OCI-LY7 (cell line): ENCODE data around the gene MSH2. TPM values are rescaled to one million over a fixed set of nuclear protein-coding genes. Genes with fewer than 3 reads are reported as not detected.

Source experiments
- BruUV-seq: library from RNA; stranded (reverse); fragments of 400-500 nt; replicated peaks from 2 replicates; lab custom pipeline; 2021; lab: Mats Ljungman, UMichigan
- CTCF ChIA-PET: fragments of 300-600 bp; sonication (Branson Sonifier 250); formaldehyde crosslinking; loops from one replicate; lab custom pipeline; 2022; ENCODE audit warnings: antibody characterized with exemption; ENCODE audit not compliant: unreplicated experiment; lab: Charles Lee
- POLR2A ChIA-PET: fragments of 300-600 bp; sonication (Branson Sonifier 250); formaldehyde crosslinking; loops from one replicate; lab custom pipeline; 2022; ENCODE audit warnings: antibody characterized with exemption; lab: Charles Lee
- DNase-seq: peaks from one replicate; pipeline ENCODE4 v3.0.0-alpha.2; 2015; ENCODE audit warnings: low spot score
- H2AFZ ChIP-seq: fragments of 200-600 bp; sonication (generic), shearing (Covaris generic); 2 replicates; pipeline ENCODE4 v1.6.1; 2014; ENCODE audit warnings: mild to moderate bottlenecking, antibody characterized with exemption, low read length, moderate library complexity
- H3K27ac ChIP-seq: fragments of 200-600 bp; sonication (generic); 2 replicates; pipeline ENCODE4 v1.5.1; 2014; ENCODE audit warnings: mixed run types, low read depth, mild to moderate bottlenecking, moderate library complexity, low read length, inconsistent platforms; ENCODE audit not compliant: poor library complexity, severe bottlenecking
- H3K36me3 ChIP-seq: fragments of 200-600 bp; sonication (generic); 2 replicates; pipeline ENCODE4 v1.6.1; 2014; ENCODE audit warnings: mild to moderate bottlenecking, antibody characterized with exemption, low read length, moderate library complexity, mixed read lengths; ENCODE audit not compliant: insufficient read depth
- H3K4me1 ChIP-seq: fragments of 200-600 bp; sonication (generic); 2 replicates; pipeline ENCODE4 v1.5.1; 2014; ENCODE audit warnings: mild to moderate bottlenecking, low read length; ENCODE audit not compliant: insufficient read depth, poor library complexity, severe bottlenecking
- H3K4me2 ChIP-seq: fragments of 200-600 bp; sonication (generic); 2 replicates; pipeline ENCODE4 v1.6.1; 2014; ENCODE audit warnings: mild to moderate bottlenecking, low read length
- H3K4me3 ChIP-seq: fragments of 200-600 bp; sonication (generic); 2 replicates; pipeline ENCODE4 v1.5.1; 2014; ENCODE audit warnings: mild to moderate bottlenecking, low read depth, low read length; ENCODE audit not compliant: poor library complexity, severe bottlenecking
- H3K79me2 ChIP-seq: fragments of 200-600 bp; sonication (generic); 2 replicates; pipeline ENCODE4 v1.6.1; 2016; ENCODE audit warnings: low read depth, mild to moderate bottlenecking, low read length, moderate library complexity, mixed read lengths; ENCODE audit not compliant: insufficient read depth
- H3K9me2 ChIP-seq: fragments of 200-600 bp; sonication (generic); 2 replicates; pipeline ENCODE4 v1.6.1; 2016; ENCODE audit warnings: mild to moderate bottlenecking, low read length, mixed read lengths; ENCODE audit not compliant: insufficient read depth
- H3K9me3 ChIP-seq: fragments of 200-600 bp; sonication (generic); 2 replicates; pipeline ENCODE4 v1.6.1; 2014; ENCODE audit warnings: mild to moderate bottlenecking, mixed run types, low read length, mixed read lengths
- H4K20me1 ChIP-seq: fragments of 200-600 bp; sonication (generic); 2 replicates; pipeline ENCODE4 v1.6.1; 2014; ENCODE audit warnings: mild to moderate bottlenecking, antibody characterized with exemption, low read length, moderate library complexity, mixed read lengths; ENCODE audit not compliant: insufficient read depth
- EZH2phosphoT487 ChIP-seq: fragments of 200-600 bp; sonication (generic); IDR thresholded peaks from 2 replicates; pipeline ENCODE4 v1.6.1; 2018; ENCODE audit warnings: low read depth, borderline replicate concordance, mild to moderate bottlenecking, mixed run types, antibody characterized with exemption, low read length, moderate library complexity, mixed read lengths
- intact Hi-C: fragments of 100-400 bp; cut with micrococcal nuclease; formaldehyde crosslinking; loops from one replicate; pipeline ENCODE4 v1.10.0; 2022; ENCODE audit not compliant: unreplicated experiment
- total RNA-seq, 2 experiments: library from RNA; depleted of rRNA in 1 of 2; stranded (reverse); fragments of >200 nt in 1 of 2; shearing (Covaris generic) in 1 of 2; gene quantifications; 2 replicates each; pipeline ENCODE4 v1.2.3, GENCODE V29; 2014 to 2022
- TF ChIP-seq, protein P1 (sequence below): fragments of 200-600 bp; sonication (generic); conservative IDR thresholded peaks from 2 replicates; pipeline ENCODE4 v1.5.1; 2014; ENCODE audit warnings: mild to moderate bottlenecking, antibody characterized with exemption, low read length, moderate library complexity, mixed read lengths

MSH2 gene
- total RNA-seq, 2 experiments from 2014 or later = 96.8 to 97.8 TPM

DNA sequence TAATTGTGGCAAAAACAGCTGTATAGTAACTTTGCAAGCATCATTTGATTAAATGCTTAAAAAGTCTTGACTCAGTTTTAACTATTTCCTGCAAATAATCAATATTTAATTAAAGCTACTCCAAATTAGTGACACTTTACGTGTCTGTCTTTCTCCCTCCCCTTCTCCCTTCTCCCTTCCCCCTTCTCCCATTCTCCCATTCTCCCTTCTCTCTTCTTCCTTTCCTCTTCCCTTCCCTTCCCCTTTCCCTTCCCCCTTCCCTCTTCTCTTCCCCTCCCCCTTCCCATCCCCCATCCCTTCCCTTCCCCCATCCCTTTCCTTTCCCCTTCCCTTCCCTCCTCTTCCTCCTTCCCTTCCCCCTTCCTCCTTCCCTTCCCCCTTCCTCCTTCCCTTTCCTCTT is 76.9 kb downstream of the MSH2 start:
- no peak overlapping the region for H3K4me3 ChIP-seq
- H3K79me2 ChIP-seq = no peaks in the 10 kb centered on the region
- H4K20me1 ChIP-seq = no peaks in the 10 kb centered on the region
- intact Hi-C loops = no loop called here
- POLR2A ChIA-PET = interaction anchor here (0.6 to 2.4 kb wide), 5 partner anchors 9 to 274 kb away, joined by 3 to 13 read pairs (median 3); no protein-coding TSS in a partner anchor
- no peak for TF ChIP-seq EZH2phosphoT487
- TF ChIP-seq, protein P1, sequence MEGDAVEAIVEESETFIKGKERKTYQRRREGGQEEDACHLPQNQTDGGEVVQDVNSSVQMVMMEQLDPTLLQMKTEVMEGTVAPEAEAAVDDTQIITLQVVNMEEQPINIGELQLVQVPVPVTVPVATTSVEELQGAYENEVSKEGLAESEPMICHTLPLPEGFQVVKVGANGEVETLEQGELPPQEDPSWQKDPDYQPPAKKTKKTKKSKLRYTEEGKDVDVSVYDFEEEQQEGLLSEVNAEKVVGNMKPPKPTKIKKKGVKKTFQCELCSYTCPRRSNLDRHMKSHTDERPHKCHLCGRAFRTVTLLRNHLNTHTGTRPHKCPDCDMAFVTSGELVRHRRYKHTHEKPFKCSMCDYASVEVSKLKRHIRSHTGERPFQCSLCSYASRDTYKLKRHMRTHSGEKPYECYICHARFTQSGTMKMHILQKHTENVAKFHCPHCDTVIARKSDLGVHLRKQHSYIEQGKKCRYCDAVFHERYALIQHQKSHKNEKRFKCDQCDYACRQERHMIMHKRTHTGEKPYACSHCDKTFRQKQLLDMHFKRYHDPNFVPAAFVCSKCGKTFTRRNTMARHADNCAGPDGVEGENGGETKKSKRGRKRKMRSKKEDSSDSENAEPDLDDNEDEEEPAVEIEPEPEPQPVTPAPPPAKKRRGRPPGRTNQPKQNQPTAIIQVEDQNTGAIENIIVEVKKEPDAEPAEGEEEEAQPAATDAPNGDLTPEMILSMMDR = no peak
- no peaks in the 10 kb centered on the region for H3K9me3 ChIP-seq
- no peak overlapping the region for H3K27ac ChIP-seq
- no peak overlapping the region for H2AFZ ChIP-seq
- BruUV-seq = no TSS peak
- H3K9me2 ChIP-seq = no peaks in the 10 kb centered on the region
- H3K4me2 ChIP-seq = no peak overlapping the region
- CTCF ChIA-PET = no interaction called here
- H3K4me1 ChIP-seq = no peaks in the 10 kb centered on the region
- H3K36me3 ChIP-seq = peaks cover 91% of the 10 kb centered on the region
- DNase-seq = no peak

DNA sequence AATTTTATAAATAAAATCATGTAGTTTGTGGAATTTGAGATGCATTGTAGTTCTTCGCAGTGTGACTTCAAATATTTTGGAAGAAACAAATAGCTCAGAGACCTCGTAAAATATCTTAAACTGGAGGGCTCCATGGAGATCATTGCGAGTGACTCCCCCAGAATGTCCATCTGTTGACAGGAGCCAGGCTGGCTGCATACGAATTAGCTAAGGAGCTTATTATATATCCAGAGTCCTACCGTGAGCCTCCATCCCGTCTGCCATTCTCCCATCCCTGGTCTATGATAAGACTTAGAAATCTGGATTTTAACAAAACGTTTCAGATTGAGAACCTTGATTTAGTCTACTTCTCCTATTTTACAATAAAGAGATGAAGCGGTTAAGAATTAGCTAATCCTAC is 80.2 kb downstream of the MSH2 start:
- BruUV-seq = no TSS peak
- intact Hi-C loops = no loop called here
- Histone ChIP-seq H3K9me3 (no peaks in the 10 kb centered on the region), H3K4me1 (peaks cover 18% of the 10 kb centered on the region), H3K27ac (no peak overlapping the region), H3K9me2 (no peaks in the 10 kb centered on the region), H3K4me2 (no peak overlapping the region), H2AFZ (no peak overlapping the region), H4K20me1 (no peaks in the 10 kb centered on the region), H3K4me3 (no peak overlapping the region), H3K79me2 (no peaks in the 10 kb centered on the region), H3K36me3 (peaks cover 79% of the 10 kb centered on the region)
- ChIA-PET CTCF (no interaction called here), POLR2A (interaction anchor here (0.7 to 1.0 kb wide), 4 partner anchors 38 to 291 kb away, joined by 3 read pairs; no protein-coding TSS in a partner anchor)
- no peak for DNase-seq
- TF ChIP-seq EZH2phosphoT487 = no peak
- TF ChIP-seq, protein P1 = no peak

DNA sequence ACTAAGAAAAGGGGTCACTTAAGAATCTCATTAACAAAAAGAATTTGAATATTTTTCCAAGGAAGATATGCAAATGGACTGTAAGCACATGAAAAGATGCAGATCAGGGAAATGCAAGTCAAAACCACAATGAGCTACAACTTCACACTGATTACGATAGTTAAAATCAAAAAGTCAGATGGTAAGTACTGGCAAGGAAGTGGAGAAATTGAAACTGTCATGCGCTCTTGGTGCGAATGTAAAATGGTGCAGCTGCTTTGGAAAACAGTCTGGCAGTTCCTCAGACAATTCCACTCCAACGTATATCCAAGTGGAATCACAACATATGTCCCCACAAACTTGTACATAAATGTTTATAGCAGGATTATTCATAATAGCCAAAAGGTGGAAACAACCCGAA is 81.4 kb downstream of the MSH2 start:
- Histone ChIP-seq H3K4me3 (no peak overlapping the region), H3K4me1 (peaks cover 18% of the 10 kb centered on the region), H3K36me3 (peaks cover 72% of the 10 kb centered on the region), H3K27ac (no peak overlapping the region), H3K4me2 (no peak overlapping the region), H3K79me2 (no peaks in the 10 kb centered on the region), H4K20me1 (no peaks in the 10 kb centered on the region), H2AFZ (no peak overlapping the region), H3K9me3 (no peaks in the 10 kb centered on the region), H3K9me2 (no peaks in the 10 kb centered on the region)
- CTCF ChIA-PET = interaction anchor here (0.9 kb wide), 1 partner anchor 96 kb away, joined by 3 read pairs; no protein-coding TSS in a partner anchor
- intact Hi-C loops = no loop called here
- TF ChIP-seq, protein P1 = no peak
- TF ChIP-seq EZH2phosphoT487 = no peak
- no TSS peak for BruUV-seq
- POLR2A ChIA-PET = interaction anchor here (0.5 to 0.6 kb wide), 2 partner anchors 322 to 786 kb away, joined by 3 to 4 read pairs; no protein-coding TSS in a partner anchor
- DNase-seq = no peak
